DMS153 treated with DMSO at 0.1 percent for 48 hours (cell line): ENCODE results near the gene LMLN.
"Not testable (repeated sequence)": the region's sequence is repeated elsewhere in the genome, so short reads cannot be mapped to it uniquely, and the experiment has no call there.

Experiments
- DNase-seq: peaks from one replicate; lab custom pipeline; 2025; ENCODE audit not compliant: unreplicated experiment; lab: John Stamatoyannopoulos, UW

LMLN gene, protein sequence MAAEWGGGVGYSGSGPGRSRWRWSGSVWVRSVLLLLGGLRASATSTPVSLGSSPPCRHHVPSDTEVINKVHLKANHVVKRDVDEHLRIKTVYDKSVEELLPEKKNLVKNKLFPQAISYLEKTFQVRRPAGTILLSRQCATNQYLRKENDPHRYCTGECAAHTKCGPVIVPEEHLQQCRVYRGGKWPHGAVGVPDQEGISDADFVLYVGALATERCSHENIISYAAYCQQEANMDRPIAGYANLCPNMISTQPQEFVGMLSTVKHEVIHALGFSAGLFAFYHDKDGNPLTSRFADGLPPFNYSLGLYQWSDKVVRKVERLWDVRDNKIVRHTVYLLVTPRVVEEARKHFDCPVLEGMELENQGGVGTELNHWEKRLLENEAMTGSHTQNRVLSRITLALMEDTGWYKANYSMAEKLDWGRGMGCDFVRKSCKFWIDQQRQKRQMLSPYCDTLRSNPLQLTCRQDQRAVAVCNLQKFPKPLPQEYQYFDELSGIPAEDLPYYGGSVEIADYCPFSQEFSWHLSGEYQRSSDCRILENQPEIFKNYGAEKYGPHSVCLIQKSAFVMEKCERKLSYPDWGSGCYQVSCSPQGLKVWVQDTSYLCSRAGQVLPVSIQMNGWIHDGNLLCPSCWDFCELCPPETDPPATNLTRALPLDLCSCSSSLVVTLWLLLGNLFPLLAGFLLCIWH

DNA sequence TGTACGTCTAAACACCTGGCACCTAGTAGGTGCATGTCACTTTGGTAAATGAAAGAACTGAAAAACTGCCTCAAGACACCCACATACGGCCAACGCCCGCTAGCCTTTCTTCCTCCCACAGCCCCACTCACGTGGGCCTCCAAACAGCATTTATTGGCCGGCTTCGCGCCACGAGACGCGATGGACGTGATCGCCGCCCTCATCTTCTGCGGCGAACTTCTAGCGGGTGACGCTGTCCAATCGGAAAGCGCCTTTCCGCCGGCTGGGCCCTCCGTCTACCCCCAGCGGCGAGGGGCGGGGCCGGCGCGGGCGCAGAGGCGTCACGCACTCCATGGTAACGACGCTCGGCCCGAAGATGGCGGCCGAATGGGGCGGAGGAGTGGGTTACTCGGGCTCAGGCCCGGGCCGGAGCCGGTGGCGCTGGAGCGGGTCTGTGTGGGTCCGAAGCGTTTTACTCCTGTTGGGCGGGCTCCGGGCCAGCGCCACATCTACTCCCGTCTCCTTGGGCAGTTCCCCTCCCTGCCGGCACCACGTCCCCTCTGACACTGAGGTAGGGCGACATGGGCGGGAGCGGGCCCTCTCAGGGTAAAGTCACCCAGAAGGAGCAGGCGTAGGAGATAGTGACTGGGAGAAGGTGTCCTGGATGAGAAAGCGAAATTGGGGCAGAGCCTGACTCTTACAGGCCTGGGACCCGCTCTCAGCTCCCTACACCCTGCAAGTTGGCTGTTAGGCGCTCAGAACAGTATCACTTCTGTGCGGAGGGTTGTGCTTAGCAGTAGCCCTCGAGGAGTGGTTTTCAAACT, at the start of gene LMLN:
Gene LMLN (plus strand): TSS at position 327 of the 803 bp plus-strand sequence. CDS start 29 bp downstream, at position 356.
- DNase-seq: peak; percentile 92

DNA sequence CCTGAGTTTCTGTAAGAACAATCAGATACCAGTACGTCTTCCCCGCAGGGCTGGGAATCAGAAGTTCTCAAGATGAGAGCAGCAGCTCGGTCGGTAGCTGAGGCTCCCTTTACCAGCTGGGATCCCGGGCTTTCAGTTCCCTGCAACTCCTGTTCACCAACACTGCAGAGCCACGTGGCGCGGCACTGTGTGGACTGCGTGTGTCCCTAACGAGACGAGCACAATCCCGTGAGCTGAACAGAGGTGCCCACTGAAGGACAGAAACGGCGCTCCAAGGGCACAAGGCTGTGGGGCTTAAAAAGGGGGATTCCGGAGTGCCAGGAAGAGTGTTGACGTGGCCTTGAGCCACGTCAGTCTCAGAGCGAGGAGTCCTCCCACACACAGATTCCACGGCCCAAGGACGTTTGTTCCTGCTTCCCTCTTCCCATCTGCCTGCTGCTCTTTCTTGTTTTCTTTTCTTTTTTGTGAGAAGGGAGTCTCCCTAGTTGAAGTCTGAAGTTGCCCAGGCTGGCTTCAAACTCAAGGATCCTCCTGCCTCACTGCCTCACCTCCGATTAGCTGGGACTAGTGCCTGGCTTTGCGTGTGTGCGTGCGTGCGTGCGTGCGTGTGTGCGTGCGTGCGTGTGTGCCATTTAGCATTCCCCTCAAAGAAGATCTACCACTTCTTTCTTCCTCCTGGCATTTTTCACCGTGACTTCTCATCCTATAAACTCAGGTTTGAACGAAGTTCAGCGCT, 47.1 kb upstream of the LMLN start:
- DNase-seq: no peak

DNA sequence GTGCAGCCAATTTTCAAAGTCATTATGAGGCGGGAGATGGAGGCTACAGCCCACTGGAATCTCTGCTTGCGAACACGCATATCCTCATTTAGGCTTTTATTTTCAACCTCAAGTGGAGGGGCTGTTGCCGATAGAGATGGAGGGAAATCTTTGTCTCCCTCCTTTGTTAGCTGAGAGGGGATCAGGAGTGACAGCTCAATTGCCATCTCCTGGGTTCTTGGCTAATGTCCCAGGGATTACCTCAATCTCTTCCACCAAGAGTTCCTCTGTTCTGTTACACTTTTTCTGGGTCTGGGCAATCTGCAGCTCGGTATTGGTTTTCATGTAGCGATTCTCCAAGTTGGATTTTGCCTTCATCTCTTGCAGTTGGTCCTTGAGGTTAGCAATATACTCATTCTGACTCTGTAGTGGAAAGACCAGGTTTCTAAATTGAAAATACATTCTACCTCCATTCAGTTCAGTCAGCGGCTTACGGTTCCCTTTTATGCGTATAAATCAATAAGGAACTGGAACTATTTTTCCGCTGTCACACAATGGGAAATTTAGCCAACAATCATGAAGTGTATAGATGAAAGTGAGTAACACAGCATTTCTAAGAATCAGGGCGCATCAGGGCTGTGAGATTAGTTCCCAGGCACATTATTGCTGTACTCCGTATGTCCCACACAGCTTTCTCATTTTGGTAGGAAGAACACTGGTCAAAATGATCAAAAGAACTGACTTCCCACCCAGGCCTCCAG, 46.2 kb upstream of the LMLN start:
- DNase-seq: no peak

DNA sequence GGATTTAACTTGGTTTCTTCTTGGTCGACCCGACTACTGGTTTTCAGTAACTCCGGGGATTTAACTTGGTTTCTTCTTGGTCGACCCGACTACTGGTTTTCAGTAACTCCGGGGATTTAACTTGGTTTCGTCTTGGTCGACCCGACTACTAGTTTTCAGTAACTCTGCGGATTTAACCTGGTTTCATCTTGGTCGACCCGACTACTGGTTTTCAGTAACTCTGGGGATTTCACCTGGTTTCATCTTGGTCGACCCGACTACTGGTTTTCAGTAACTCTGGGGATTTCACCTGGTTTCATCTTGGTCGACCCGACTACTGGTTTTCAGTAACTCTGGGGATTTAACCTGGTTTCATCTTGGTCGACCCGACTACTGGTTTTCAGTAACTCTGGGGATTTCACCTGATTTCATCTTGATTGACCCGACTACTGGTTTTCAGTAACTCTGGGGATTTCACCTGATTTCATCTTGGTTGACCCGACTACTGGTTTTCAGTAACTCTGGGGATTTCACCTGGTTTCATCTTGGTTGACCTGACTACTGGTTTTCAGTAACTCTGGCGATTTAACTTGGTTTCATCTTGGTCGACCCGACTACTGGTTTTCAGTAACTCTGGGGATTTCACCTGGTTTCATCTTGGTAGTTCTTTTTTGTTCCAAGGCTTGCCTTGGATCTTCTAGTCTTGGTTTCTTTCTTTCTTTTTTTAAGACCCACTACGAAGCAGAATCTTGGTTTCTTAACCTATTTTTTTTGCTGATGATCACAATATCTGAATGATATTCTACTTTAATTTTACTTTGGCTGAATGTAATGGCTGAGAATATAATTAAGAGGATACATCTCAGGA, 38.4 kb upstream of the LMLN start:
- DNase-seq: not testable (repeated sequence)

DNA sequence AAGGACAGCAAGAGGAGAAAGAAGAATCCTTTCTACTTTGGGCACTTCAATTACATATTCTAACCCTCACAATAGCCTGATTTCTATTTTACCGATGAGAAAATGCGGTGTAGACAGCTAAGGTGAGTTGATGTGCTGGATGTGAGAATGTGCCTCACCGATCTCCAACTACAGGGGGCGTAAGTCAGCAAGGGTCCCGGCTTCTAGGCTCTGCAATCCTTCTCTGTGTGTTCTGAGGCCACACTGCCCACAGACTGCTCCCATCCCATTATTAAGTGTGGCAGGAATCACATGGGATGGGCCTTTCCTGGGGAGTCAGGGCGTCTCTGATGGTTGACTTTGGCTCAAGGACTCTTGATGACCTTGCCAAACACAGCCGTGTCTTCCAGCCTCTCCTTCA, 33.6 kb upstream of the LMLN start:
- no peak for DNase-seq

DNA sequence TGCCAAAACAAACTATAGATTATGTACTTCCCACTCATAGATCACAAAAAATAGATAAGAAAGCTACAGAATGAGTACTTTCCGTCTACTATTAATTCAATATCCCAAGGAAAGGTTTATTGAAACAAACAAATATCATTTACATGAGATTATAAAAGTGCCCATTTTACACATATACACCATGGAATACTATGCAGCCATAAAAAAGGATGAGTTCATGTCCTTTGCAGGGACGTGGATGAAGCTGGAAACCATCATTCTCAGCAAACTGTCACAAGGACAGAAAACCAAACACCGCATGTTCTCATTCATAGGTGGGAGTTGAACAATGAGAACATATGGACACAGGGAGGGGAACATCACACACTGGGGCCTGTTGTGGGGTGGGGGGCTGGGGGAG, 32.4 kb upstream of the LMLN start:
- not testable (repeated sequence) for DNase-seq

DNA sequence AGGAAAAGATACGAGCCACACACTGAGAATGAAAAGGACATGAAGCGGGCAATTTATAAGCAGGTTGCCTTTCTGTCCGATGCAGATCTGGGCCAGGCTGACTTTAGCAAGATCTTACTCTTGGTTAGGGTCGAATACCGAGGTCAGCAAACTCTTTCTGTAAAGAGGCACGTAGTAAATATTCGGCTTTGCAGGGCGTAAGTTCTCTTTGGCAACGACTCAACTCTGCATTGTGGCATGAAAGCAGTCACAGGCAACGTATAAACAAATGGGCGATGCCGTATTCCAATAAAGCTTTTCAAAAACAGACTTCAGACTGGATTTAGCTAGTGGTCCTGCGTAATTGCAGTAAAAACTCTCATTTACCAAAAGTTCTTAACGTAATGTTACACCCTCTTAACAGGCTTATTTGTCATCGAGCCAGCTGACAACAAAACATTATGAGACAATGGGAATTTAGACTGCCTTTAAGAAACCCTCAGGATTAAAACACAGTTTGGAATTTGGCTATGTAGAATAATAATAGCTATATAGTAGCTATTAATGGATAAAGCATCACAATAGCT, 23.1 kb upstream of the LMLN start:
- no peak for DNase-seq

DNA sequence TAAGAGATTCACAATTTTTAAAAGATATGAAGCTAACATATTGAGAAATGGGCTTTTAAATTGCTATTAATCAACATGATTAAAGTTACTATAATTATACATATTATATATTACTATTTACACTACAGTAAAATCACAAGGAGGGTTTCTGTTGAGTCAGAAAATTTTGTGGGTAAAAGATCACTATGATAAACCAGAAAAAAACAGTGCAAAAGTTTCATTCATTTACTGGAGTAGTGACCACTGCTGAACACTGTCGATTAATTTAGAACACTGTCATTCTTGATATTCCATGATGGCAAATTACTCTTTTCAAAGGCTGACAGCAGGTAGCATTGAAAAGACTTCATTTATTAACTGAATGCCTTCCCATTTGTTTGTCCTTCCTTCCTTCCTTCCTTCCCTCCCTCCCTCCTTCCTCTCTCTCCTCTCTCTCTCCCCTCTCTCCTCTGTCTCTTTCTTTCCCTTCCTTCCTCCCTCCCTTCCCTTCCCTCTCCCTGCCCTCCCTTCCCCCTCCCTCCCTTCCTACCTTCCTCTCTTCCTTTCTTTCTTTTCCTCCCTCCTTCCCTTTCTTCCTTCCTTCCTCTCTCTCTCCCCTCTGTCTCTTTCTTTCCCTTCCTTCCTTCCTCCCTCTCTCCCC, 19.2 kb upstream of the LMLN start:
- no peak for DNase-seq

DNA sequence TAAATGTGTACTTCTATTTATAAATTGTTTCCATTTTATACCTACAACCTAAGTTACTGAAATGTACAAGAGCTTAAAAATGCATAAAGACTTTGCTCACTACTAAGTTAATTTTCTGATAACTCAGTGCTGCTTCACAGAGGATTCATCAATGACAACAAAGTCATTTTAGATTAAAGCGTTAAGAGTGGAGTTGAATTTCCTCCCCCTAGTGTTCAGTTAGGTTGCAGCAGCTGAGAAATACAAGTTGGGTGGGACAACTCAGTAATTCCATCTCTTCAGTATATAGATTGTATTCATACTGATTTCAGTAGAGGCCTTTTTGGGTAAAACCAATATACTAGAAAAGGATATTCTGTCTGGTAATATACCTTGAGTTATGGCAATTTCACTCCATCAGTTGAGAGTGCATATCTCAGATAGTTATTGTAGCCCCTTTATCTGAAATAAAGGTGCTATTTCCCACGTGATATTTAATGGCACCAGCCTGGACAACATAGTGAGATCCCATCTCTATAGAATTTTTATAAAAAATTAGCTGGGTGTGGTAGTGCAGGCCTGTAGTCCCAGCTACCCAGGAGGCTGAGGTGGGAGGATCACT, 17.0 kb upstream of the LMLN start:
- DNase-seq: peak; percentile 12

DNA sequence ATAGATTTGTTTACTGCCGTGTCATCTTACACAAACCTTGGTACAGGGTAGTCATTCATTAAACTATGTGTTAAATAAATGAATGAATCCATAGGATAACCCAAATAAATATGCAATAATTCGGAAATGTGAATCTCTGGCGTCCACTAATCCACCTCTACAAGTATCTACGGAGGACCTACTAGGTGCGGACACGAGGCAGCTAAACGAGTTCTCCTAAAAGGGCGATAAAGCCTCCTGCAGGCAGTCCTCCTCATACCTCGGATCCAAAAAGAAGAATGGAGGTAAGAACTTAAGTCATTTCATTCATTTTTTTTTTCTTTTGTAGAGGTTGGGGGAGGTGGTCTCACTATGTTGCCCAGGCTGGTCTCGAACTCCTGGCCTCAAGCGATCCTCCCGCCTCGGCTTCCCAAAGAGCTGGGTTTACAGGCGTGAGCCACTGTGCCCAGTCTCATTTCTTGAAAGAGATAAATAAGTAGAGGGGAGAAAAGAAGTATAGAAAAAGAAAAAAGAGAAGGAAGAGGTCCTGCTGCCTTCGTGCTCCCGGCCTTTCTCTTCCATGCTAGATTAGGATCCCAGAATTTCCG, 10.7 kb upstream of the LMLN start:
- DNase-seq: no peak

DNA sequence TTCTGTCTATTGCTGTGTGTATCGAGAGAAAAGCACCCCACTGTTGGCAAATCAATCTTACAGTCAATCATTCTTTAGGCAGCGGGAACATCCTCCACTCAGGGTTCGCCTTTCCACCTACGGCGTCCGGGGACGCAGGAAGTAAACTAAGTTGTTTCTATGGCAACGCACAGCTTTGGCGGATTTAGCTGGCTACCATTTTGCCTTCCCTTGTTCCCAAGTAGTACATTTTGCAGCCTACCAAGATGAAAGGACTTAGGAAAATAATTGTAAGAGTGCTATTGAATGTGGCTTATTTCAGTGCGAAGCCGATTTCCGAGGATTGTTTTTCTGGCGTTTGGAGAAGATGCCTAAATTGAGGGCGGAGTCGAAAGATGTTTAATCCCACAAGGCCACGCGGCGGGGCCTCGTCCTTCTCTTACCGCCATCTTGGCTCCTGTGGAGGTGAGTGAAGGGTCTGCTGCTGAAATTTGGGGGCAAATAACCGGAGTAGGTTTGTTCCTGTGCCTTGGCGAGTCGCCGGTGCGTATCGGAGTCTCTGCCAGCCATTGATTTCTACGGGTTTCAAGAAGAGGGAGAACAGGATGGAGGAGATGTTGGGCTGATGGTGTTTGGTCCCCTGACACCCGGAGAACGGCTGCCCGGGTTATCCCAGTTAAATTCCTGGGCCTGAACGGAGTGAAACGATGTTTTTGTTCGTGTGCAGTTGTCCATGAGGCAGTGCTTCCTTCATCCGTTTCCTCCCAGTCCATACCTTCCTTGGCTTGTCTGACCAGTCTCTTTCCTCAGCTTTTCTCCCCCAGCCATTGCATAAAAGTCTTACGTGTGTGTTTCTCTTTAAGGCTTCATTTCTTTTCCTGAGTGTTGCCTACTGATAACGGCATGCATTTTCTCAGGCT, 10.0 kb upstream of the LMLN start, which contains the start of gene RPL35A:
Gene RPL35A (plus strand): TSS at position 413 of the 899 bp plus-strand sequence. CDS start 778 bp downstream, outside the sequence.
- peak; percentile 93 for DNase-seq

DNA sequence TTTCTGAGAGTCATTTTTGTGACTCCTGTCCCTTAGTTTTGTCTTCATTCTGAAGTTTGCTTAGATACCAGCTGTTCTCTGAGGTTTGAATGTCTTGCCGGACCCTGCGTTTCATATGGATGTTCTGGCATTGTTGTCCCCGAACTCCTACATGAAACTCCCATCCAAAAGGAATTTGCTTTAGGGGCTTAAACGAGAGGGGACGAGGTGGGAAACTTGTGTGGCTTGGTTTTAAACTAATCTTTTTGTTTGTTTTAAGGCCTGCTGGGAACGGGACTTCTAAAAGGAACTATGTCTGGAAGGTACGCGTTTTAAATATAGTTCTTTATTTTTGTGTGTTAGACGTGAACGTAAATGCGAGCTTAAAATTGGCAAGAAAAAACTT, 9.3 kb upstream of the LMLN start:
- DNase-seq: no peak

DNA sequence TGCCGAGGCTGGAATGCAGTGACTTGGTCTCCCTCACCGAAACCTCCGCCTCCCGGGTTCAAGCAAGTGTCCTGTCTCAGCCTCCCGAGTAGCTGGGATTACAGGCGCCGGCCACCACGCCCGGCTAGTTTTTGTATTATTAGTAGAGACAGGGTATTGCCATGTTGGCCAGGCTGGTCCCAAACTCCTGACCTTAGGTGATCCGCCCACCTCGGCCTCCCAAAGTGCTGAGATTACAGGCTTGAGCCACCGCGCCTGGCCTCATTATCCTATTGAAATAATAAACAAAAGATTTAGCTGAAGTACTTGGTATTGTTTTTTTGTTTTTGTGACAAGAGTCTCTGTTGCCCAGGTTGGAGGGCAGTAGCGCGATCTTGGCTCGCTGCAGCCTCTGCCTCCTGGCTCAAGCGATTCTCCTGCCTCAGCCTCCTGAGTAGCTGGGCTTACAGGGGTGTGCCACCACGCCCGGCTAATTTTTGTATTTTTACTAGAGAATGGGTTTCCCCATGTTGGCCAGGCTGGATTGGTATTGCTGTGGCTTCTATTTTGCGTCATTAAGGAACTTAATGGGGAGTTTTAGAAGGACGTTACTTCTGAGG, 8.5 kb upstream of the LMLN start:
- no peak for DNase-seq

DNA sequence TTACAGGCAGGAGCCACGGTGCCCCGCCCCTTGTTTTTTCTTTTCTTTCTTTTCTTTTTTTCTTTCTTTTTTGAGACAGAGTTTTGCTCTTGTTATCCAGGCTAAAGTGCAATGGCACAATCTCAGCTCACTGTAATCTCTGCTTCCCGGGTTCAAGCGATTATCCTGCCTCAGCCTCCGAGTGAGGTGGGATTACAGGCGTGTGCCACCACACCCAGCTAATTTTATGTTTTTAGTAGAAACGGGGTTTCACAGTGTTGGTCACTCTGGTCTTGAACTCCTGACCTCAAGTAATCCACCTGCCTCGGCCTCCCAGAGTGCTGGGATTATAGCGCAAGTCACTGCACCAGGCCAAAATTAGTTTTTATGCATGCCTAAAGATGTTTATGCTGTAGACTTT, 7.6 kb upstream of the LMLN start:
- DNase-seq: no peak

DNA sequence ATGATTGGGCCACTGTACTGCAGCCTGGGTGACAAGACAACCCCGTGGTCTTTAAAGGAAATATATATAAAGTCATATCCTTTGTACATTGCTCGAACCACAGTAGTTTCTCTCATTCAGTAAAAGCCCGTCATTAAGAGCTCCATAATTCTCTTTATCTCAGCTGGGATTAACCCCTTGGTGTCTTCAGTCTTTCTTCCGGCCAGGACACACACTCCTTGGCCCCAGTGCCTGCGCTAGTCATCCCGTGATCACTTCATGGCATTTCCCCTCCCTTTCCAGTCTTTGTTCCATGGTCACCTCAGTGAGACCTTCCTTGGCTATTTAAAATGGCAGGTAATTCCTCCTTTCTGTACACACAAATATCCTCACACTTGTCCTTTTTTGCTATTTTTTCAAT, 6.7 kb upstream of the LMLN start:
- DNase-seq: no peak

DNA sequence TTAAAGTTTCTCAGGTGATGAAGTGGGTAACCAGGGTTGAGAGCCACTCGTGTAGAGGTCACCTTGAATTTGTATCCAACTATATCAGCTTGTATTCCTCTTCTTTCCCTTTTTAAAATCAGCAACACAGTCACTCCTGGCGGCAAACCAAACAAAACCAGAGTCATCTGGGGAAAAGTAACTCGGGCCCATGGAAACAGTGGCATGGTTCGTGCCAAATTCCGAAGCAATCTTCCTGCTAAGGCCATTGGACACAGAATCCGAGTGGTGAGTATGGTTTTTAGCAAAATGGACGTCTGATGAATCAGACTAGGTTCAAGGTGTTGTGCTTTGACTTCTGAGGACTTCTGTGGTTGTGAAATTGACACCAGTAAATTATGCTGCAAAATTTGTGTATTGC, 6.1 kb upstream of the LMLN start:
- DNase-seq: no peak
